HCT116 (cell line): ENCODE data around the gene SLC44A2.

ENCODE experiments used
- POLR2A ChIP-seq: IDR thresholded peaks from 2 replicates; pipeline ENCODE4 v1.7.0; 2011; ENCODE audit warnings: borderline replicate concordance; ENCODE audit not compliant: insufficient read depth, insufficient read length; ENCODE audit errors: extremely low read depth
- POLR2AphosphoS5 ChIP-seq: IDR thresholded peaks from 2 replicates; pipeline ENCODE4 v1.6.1; 2011; ENCODE audit warnings: mild to moderate bottlenecking, low read depth, low read length, moderate library complexity

DNA sequence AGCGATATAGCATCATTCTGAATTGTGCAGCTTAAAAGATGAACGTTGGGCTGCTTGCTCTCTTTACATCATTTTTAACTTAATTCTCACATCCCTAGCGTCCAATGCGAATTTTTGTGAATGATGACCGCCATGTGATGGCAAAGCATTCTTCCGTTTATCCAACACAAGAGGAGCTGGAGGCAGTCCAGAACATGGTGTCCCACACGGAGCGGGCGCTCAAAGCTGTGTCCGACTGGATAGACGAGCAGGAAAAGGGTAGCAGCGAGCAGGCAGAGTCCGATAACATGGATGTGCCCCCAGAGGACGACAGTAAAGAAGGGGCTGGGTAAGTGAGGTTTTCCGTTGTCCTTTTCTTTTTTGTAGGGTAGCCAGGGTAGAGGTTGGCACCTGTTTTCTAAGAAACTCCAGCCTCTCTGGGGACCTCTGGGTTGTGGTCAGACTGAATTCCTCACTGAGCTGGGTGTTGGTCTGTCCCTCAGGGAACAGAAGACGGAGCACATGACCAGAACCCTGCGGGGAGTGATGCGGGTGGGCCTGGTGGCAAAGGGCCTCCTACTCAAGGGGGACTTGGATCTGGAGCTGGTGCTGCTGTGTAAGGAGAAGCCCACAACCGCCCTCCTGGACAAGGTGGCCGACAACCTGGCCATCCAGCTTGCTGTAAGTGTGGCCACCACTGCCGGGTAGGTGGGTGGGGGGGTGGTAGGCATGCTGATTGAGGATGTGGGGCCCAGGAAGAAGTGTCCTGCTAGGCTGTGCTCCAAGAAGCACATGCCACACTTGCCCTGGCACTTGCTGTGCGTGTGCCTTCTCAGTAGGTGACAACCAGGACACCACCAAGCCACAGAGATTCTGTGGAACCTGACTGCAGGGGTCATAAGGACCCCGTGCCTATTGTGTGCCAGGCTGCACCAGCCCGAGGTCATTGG lies 45.8 kb downstream of the SLC44A2 start:
- no peak for TF ChIP-seq POLR2AphosphoS5
- TF ChIP-seq POLR2A: no peak
